Mammary epithelial cell (primary cell): ENCODE results near the gene RNU6-7.

Source experiments
- EZH2 ChIP-seq: IDR thresholded peaks from 2 replicates; pipeline ENCODE4 v1.6.1; 2012; ENCODE audit warnings: low read length, inconsistent platforms, borderline replicate concordance
- TF ChIP-seq, protein P1 (sequence below), 2 donors: IDR thresholded peaks in 1 of 2; conservative IDR thresholded peaks in 1 of 2; 2 replicates each; pipeline ENCODE4 v1.5.1; 2011 to 2012; ENCODE audit warnings: inconsistent platforms in 2 of 2, low read length in 2 of 2, mild to moderate bottlenecking in 2 of 2, control low read depth in 1 of 2, low read depth in 1 of 2; ENCODE audit not compliant: insufficient read depth in 1 of 2; ENCODE audit errors: extremely low read depth in 1 of 2

GRCh38 chr14:32166029-32166428, 35.8 kb upstream of the RNU6-7 start:
- TF ChIP-seq, protein P1, sequence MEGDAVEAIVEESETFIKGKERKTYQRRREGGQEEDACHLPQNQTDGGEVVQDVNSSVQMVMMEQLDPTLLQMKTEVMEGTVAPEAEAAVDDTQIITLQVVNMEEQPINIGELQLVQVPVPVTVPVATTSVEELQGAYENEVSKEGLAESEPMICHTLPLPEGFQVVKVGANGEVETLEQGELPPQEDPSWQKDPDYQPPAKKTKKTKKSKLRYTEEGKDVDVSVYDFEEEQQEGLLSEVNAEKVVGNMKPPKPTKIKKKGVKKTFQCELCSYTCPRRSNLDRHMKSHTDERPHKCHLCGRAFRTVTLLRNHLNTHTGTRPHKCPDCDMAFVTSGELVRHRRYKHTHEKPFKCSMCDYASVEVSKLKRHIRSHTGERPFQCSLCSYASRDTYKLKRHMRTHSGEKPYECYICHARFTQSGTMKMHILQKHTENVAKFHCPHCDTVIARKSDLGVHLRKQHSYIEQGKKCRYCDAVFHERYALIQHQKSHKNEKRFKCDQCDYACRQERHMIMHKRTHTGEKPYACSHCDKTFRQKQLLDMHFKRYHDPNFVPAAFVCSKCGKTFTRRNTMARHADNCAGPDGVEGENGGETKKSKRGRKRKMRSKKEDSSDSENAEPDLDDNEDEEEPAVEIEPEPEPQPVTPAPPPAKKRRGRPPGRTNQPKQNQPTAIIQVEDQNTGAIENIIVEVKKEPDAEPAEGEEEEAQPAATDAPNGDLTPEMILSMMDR (conservative IDR thresholded peaks at IDR 0.05 in 1 of 2, IDR thresholded peaks at IDR 0.05 in 1 of 2; ENCODE audit: extremely low read depth in 1 of 2, insufficient read depth in 1 of 2, low read depth in 1 of 2, low read length in 2 of 2): no peak
- no peak for TF ChIP-seq EZH2
